ENCODE measurements around the gene FLNB. TPM values are rescaled to one million over a fixed set of nuclear protein-coding genes. Genes with fewer than 3 reads are reported as not detected.

FLNB gene
- total and polyA plus RNA-seq, 9 of the 15 experiments (the other 6 are each of a cell fraction or from before 2014, with no cell fraction given) = 9.4 to 48.1 (median 25.6) TPM

GRCh38 chr3:58082047-58082446 is 73.8 kb downstream of the FLNB start (continued):
- TF ChIP-seq RBBP5 (IDR thresholded peaks at IDR 0.05; ENCODE audit: borderline replicate concordance, insufficient read depth, low read length, poor library complexity, severe bottlenecking) (peak; percentile 34), ARID3A (IDR thresholded peaks at IDR 0.05; ENCODE audit: borderline replicate concordance, low read depth, low read length) (no peak), ZHX1 (conservative IDR thresholded peaks at IDR 0.05; ENCODE audit: low read length) (no peak), ZNF589 (CRISPR knock-in tag; IDR thresholded peaks at IDR 0.05; ENCODE audit: low read depth) (peak; percentile 71; the same call in 1 of the 2 replicates), PKNOX1 (IDR thresholded peaks at IDR 0.05) (peak; percentile 55), SREBF1 (IDR thresholded peaks at IDR 0.05; ENCODE audit: borderline replicate concordance, low read depth, low read length) (no peak)

Data from K562 (cell line).